Hippocampal formation (tissue), 2 donors: ENCODE data around the gene PEX14.

Experiments used
- DNase-seq, 2 donors: peaks; one replicate each; lab custom pipeline; 2025; lab: John Stamatoyannopoulos, UW

The PEX14 gene

DNA sequence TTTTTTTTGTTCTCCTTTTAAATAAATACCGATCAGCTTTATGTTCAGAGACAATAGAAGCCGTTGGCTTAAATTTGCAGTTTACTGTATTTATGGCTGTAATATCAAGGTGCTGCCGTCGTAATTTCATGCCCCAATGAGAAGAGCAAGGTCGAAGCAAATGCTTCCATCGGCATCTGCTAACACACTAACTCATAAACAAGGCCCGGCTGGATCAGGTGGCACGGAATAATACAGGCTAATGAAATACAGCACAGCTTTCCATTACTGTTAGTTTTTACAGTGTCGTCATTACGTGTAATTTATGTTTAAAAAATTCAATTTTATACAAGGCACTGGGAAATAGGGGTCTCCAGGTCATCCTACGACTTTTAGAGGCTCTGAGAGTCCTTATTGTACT lies 119.0 kb downstream of the PEX14 start:
- DNase-seq: no peak

DNA sequence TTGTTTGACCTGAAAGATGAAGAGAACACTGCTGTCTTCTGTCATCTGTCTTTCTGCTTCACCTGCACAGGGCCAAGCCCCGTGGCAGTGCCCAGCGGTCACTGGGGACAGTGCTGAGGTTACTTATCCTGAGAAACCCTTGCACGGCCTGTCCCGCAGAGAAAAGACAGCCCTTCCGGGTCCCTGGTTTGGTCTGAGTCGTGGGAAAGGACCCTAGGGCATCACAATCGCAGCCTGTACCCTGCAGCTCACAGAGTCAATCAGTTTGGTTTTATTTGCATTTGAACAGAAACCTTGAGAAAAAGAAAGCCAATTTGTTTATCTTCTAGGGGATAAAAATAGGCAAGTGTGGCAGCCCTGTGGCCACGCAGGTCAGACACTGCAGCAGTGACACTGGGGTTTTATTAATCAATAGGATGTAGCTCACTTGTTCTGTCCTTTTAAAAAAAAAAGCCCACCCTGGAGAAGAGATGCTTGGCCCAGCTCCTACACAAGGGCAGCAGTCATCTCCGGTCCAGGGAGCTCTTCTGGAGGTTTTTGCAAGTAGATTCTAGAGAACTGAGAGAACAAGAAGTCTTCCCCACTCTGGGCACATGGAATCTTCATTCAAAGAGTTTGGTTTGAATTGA lies 120.0 kb downstream of the PEX14 start:
- DNase-seq: no peak

DNA sequence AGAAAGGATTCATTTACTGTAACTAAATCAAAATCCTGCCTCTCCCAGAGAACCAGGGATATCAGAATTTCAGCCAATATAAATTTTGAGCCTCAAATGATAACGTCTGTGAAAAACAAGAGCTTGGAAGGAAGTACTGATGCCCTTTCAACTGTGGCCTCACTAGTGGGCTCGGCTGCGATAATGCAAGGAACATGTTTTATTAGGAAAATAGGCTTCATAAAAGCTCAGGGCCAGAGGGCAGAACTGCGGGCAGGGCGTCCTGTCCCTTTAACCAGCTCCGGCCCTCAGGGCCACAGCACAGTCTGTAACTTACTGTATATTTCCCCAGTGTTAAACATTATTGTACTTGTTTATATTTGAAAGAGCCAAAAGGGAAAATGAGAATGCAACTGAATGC lies 122.0 kb downstream of the PEX14 start:
- no peak for DNase-seq

DNA sequence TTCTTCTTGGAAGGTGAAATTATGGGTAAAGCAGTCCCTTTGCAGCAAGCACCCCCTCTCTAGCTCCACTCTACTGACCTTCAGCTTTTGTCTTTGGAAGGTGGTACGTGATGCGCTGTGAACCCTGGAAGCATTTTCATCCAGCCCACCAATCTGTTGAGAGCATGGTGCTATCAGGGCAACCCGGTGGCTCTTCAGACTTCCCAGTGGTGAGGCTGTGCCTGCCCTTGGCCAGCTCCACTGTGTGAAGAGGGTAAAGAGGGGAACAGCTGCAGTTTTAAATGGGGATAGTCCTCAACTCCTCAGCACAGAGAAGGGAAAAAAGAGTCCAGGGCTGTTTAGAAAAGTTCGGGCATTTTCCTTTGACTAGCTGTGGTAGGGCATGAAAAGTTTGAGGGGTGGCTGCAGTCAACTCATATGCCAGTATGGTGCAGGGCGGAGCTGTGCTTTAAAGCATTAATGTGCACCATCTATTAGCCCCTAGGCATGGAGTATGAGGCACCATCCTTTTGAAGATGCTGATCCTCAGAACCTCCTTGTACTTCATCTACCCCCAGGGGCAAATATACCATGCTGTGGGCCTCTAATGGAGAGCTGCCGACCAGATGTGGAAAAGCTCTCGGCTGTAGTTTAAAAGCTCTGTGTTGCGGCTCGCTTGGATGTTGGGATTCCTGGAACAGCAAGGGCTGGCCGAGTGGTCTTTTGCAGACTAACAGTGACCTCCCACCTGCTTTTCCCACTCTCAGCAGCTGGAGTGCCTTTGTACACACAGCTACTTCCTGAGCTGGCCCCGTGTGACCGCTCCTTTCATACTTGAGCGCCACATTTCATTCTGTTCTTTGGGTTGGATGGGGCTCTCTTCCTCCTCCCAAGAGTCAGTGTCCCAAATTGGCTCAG lies 123.0 kb downstream of the PEX14 start:
- no peak for DNase-seq

GRCh38 chr1:10598389-10598702 lies 123.6 kb downstream of the PEX14 start:
- DNase-seq: peak in 1 of 2 donors; percentile 59

DNA sequence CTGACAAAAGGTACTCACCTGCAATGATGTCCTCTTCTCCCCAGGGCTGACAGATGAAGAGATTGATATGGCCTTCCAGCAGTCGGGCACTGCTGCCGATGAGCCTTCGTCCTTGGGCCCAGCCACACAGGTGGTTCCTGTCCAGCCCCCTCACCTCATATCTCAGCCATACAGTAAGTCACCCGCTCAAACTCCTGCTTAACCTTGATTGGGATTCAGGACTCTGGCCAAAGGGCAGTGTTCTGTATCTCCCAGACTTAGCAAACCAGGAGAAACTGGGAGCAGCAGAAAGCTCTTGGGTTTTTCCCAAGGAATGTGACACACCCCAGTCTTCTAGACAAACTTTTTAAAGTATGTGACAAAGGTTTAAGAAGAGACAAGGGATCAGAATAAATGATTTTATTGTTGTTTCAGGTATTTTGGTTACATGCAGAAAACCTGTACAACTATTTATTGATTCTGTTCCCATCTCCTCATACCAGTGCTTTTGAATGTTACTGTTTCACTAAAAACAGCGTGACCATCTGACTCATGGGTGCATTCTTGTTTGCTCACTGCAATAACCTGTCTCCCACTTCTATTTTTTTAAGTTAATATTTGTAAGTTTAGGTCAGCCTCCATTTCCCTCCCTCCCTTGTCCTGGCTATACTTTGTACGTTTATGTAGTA lies 124.6 kb downstream of the PEX14 start:
- DNase-seq: no peak

GRCh38 chr1:10601342-10602070 lies 126.8 kb downstream of the PEX14 start:
- DNase-seq: no peak

DNA sequence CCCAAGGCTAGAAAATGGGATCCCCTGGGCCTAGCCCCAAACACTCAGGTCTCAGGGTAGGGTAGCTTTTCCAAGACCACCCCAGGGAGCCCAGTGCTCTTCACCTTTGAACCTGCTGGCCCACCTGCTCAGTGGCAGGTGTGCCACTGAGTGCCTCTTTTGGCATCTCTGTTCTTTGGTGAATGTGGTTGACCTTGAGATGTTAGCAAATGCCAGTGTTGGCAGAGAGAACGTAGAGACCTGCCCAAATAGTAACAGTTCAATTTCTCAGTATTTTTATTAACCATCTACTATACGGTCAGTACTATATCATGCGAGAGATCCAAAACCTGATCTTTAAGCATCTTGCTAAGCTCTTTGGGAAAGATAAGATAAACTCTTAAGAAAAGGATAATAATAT lies 128.2 kb downstream of the PEX14 start:
- no peak for DNase-seq

GRCh38 chr1:10604966-10605365 lies 130.2 kb downstream of the PEX14 start:
- no peak for DNase-seq

GRCh38 chr1:10606064-10606463 lies 131.3 kb downstream of the PEX14 start:
- DNase-seq: no peak

DNA sequence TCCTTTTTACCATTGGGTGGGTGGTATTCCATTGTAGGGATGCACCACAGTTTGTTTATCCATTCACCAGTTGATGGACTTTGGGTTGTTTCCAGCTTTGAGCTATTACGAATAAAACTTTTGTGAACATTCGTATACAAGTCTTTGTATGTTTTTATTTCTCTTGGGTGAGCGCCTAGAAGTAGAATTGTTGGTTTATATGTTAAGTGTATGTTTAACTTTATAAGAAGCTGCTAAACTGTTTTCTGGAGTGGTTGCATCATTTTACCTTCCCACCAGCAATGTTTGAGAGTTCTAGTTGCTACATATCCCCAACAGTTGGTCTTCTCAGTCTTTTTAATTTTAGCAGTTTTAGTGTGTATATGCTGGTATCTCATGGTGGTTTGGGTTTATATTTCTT lies 132.5 kb downstream of the PEX14 start:
- no peak for DNase-seq

GRCh38 chr1:10608690-10609089 lies 133.9 kb downstream of the PEX14 start:
- no peak for DNase-seq

DNA sequence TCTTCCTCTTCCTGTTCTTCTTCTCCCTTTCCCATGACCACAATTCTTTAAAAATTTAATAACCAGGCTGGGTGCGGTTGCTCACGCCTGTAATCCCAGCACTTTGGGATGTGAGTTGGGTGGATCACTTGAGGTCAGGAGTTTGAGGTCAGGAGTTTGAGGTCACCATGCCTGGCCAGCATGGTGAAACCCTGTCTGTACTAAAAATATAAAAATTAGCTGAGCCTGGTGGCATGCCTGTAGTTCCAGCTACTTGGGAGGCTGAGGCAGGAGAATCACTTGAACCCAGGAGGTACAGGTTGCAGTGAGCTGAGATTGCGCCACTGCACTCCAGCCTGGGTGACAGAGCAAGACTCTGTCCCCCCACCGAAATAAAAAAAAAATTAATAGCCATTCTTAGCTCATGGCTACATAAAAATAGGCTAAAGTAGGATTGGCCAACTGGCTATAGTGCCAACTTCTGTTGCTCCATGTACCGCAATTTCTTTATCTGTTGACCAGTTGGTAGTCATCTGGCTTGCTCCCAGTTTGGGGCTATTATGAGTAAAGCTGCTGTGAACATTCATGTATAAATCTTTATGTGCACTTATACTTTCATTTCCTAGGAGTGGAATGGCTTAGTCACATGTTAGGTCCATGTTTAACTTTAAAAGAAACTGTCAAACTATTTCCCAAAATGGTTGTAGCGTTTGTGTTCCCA lies 136.3 kb downstream of the PEX14 start:
- no peak for DNase-seq

- DNase-seq: no peak
These were observed 137.8 kb downstream of the PEX14 start for GRCh38 chr1:10612436-10613160.

DNA sequence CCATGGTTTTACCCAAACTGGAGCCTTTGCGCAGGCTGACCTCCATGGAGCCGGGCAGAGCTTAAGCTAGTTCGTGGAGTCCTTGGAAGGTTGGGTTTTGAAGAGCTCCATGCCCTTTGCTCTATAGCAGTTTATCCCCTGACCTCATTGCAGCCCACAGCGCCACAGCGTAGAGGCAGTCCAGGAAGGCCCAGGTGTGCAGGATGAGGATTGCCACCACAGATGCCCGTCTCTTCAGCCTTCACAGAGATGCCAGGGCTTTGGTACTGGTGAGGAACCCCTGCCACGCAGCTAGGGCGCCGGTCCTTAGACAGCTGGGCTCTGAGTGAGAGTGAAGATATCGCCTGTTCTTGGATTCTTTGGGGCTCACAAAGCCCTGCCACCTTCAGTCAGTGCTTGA lies 138.6 kb downstream of the PEX14 start:
- DNase-seq: no peak

DNA sequence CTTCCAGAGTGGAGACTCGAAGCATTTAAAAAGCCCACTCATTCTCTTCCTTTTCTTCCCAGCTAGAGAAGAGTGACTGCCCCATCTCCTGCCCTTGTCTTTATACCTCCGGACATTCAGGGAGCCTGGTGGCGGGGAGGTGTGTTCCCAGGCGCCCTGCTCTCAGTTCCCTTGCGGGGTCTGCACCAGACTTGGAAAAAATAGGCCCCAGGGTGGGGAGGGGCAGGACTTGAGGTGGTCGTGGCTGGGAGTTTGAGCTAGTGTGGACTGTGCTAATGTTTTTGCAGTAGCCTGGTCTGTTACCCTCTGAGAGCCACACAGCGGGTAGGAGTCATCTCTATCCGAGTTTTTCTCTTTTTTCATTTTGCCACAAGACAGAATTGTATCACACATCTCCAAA lies 139.1 kb downstream of the PEX14 start:
- no peak for DNase-seq

- no peak for DNase-seq
These were observed 139.9 kb downstream of the PEX14 start for GRCh38 chr1:10614377-10615225.

DNA sequence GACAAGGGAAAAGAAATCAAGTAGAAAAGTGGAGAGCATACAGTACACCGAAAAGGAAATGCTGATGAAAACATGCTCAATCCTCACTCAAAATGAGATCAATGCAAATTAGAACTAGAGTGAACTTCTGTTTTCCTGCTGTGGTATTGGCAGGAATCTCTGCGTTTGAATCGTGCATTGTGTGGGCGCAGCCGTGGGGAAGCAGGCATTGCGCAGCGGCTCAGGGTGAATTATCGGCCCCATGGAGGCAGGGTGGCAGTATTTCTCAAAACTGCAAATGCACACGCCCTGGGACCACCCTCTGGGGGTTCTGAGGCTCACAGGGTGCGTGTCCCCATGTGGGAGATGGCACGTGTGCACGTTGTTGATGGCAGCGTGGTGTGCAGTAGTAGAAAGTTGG lies 140.6 kb downstream of the PEX14 start:
- DNase-seq: peak; percentile 7 to 29

- no peak for DNase-seq
These were observed 141.4 kb downstream of the PEX14 start for GRCh38 chr1:10615932-10616671.
